ENCODE data around the gene IMMP2L.

Gene IMMP2L

DNA sequence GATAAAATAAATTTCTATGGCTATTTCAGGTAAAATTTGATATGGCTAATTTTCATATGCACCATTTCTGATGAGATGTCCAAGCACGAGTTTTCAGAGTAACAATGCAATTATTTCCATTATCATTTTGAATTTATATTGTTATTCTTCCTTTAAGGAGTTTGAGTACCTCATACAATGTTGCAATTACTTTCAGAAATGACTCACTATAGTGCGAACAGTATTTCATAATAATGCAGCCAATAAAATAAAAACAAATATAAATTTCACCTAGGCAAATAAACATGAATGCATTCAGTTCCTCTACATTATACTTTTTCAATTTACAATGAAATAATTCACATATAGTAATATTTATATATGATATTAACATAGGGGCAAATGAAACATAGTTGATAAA, 550.1 kb downstream of the IMMP2L start:
- DNase-seq = no peak

DNA sequence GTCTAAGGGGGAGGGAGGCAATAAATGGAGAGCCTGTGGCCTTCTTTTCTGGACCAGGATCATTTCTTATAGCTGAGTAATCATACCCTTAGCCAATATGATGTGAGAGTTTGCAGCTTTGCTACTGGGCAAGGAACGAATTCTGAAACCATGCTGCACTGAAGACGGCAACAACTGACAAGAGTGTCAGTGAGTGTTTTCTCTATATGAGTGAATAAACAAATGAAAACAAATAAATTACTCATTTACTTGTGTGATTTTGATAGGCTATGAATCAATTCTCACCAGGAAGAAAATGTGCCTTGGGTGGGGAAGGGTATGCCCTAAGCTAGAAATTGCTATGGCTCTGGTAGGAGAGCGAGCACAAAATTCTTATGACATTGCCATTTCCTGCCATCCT, 550.8 kb downstream of the IMMP2L start:
- DNase-seq = no peak

DNA sequence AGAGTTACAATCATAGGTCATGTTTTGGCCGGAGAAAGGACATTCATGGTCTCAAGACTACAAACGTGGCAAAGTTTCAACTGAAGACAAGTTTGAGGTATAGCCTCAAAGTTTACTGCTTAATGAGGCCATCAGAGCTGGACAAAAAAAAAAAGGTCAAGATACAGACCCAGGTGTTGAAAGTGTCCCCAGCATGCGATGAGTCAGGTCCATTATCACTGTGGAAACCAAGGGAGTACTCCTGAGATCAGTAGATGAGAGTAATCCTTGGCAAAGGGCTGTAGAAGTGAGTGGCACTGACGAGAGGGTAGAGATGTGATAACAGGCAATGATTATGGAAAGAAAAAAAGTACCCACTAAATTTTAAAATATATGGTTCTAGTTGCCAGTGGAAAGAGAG, 551.5 kb downstream of the IMMP2L start:
- DNase-seq = no peak

DNA sequence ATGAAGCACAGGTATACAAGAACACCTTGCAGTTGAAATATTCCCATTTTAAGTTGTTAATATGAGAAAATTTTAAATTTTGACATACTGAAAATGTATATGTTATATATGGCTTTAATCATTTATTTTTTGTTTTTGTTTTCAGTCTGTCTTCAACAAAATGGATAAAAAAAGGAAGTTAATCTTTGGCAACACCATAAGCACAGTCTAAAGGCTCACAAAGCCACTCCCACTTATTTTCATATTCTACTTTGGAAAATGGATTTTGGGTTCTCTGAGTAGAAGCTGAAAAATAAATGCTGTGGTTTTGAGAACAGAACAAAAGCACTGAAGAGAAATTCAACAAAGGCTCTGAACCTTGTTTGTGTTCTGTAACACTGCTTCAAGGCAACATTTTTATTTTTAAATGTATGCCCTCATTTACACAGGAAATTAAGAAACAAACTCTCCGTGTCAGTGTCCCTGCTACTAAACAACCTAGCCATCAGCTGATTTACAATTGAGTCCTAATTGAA, 552.7 kb downstream of the IMMP2L start:
- DNase-seq = no peak

- DNase-seq = no peak
These were observed 555.6 kb downstream of the IMMP2L start for GRCh38 chr7:111006691-111007090.

- no peak for DNase-seq
These were observed 556.3 kb downstream of the IMMP2L start for GRCh38 chr7:111006040-111006439.

DNA sequence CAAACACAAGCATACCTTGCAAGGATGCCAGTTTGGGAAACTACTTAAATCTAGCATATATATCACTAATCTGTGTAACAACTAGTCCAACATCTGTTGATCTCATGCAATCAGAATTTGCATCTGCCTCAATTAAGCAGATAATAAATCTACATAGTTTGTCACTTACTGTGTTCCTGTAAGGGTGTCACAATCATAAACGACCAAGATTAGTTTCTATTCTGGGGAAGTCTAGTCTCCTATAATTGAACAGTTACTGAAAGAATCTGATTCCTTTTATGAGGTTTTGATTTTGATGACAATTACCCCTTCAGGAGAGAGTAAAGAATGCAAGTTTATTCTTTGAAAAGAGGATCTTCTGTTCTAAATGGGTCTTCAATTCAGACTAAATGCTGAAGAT, 556.8 kb downstream of the IMMP2L start:
- no peak for DNase-seq

GRCh38 chr7:111004310-111004901, 557.9 kb downstream of the IMMP2L start:
- DNase-seq = no peak

- no peak for DNase-seq
These were observed 558.4 kb downstream of the IMMP2L start for GRCh38 chr7:111003883-111004282.

DNA sequence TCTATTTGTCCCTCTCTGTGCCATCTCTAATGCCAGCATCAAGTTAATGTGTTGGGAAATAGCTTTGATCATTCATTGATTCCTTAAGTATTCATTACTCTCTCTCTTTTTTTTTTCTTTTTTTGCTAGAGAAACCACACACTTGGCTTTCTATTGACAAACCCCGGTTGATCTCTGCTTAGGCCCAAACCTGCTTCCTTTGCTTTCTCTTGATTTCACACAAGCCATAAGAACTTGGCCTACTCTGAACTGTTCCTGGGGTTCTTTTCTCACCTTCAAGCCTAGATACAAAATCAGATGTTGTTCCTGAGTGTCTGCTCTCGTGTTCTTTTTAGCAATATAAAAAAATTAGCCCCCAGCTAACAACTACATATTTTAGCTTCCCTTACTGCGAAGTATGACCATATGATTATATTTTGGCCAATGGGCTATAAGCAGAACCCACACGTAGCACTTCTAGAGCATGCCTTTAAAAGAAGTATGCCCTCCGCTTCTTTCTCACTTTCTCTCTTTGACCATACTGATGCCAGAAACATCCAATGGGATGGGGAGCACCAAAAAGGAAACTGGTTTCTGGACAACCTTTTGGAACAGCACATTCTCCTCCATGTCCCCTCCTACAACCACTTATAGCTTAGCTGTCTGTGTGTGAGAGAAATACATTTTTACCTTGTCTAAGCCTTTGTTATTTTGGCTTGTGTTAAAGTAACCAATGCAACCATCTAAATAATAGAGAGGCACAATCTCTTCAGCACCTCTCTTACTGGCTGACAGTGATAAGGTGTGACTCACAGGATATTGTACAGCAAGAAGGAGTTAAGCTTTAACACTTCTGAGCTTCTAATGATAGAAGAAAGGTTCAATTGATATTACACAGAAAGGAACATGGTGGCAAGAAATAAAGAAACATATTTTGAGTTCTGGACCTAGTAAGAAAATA, 568.0 kb downstream of the IMMP2L start:
- DNase-seq = no peak

DNA sequence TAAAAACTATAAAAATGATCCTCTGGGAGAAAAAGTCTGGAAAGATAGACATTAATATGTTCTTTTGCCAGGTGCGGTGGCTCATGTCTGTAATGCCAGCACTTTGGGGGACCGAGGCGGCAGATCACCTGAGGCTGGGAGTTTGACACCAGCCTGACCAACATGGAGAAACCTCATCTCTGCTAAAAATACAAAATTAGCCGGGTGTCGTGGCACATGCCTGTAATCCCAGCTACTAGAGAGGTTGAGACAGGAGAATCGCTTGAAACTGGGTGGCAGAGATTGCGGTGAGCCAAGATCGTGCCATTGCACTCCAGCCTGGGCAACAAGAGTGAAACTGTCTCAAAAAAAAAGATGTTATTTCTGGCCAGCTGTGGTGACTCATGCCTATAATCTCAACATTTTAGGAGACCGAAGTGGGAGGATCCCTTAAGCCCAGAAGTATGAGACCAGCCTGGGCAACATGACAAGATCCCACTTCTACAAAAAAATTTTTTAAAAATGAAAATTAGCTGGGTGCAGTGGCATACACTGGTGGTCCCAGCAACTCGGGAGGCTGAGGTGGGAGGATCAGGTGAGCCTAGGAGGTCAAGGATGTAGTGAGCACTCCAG, 573.3 kb downstream of the IMMP2L start:
- DNase-seq = no peak

DNA sequence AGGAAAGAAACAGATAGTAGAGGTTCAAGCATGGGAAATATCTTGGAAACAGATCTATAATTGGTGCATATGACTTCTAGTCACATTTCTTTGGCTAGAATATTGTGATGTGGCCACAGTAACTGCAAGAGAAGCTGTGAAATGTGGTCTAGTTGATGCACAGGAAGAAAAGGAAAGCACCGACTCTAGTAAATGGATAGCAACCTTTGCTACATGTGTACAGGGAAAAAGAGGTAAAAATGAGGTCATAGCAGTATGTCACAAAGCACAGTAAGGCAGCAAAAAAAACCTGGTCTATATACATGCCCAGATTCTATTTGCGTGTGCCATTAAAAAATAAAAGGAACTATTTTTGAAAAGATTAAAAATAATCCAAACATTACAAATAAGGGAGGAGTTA, 573.9 kb downstream of the IMMP2L start:
- no peak for DNase-seq

- DNase-seq = no peak
These were observed 575.1 kb downstream of the IMMP2L start for GRCh38 chr7:110987127-110987693.

GRCh38 chr7:110983822-110984456, 578.4 kb downstream of the IMMP2L start:
- DNase-seq = no peak

GRCh38 chr7:110977127-110977737, 585.1 kb downstream of the IMMP2L start:
- DNase-seq = no peak

DNA sequence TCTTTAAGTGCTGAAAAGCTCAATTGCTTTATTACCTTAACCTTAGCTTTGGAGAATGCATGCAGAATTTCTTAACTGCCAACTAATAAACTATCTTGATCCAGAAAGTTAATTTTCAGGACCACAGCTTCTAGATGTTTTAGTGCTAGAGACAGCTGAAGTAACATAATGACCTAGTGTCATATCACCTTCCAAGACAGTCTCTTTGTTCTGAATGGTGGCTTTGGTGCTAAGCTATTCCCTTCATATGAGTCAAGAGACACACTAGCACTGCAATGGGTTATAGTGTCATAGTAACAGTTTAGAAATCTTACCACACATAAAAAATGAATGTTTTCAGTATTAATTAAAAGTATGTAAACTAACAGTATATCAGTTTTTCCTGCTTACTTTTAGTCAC, 586.8 kb downstream of the IMMP2L start:
- DNase-seq = no peak

DNA sequence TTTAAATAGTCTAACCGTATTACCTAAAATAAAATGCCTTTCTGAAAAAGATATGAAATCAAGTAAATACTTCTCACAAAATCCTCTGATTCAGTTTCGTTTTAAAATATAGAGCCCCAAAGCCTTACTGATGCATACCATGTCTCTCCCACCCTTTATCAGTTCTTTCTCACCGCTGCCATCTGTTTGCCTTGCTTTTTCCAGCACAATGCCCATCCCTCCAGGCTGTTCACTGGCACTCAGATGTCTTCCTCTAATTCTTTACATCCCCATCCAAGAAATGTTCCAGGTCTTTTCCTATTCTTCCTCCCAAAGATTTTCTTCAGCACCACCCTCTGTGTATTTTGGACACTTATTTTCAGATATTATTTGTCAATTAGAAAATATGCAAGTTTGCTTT, 587.9 kb downstream of the IMMP2L start:
- DNase-seq = no peak

- no peak for DNase-seq
These were observed 588.9 kb downstream of the IMMP2L start for GRCh38 chr7:110973196-110973990.

DNA sequence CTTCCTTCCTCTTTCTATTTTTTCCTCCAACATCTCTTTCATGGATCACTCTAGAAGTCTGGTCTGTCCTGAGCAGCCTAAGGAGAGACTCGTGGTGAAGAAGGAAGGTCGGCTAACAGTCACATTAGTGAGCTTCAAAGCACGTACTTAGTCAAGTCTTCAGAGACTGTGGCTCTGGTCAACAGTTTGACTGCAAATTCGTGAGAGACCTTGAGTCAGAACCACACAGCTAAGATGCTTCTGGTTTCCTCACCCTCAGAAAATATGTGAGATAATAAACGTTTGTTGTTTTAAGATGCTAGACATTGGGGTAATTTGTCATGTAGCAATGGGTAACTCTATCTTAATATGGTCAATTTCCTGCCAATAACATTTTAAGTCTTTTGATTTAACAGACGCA, 597.5 kb downstream of the IMMP2L start:
- no peak for DNase-seq

GRCh38 chr7:110962826-110963225, 599.5 kb downstream of the IMMP2L start:
- no peak for DNase-seq

DNA sequence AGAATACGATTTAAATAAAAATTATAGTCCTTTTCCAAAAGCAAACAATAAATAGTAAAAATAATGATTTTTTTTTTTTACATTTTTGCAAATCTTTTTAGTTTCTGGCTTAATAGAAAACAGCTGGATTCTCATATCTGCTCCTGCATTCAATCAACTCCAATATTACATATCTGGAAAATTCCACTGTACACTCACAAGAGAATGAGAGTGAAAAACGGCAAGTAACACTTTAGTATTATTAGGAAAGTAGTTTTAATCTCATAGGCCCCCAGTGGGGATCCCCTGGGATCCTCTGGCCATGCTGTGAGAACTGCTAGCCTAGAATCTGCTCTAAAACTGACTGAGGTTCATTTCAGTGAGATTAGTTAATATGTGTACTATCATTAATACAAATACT, 599.9 kb downstream of the IMMP2L start:
- DNase-seq = no peak

DNA sequence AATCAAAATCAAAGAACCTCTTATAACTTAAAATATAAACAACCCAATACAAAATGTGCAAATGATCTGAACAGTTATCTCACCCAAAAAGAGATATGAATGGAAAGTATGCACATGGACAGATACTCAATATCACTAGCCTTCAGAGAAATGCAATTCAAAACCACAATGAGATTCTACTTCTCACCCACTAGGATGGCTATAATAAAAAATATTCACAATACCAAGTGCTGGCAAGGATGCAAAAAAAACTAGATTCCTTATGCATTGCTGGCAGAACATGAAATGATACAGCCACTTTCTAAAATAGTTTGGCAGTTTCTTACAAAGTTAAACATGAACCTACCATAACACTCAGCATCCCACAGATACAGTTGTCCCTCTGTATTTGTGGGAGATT, 601.5 kb downstream of the IMMP2L start:
- DNase-seq = no peak

All from activated effector memory CD4-positive, alpha-beta T cell treated with Interleukin-2 at 50 U/mL for 16 hours (primary cell).